NCI-H82 (cell line): ENCODE data around the gene EFNB2.

Experiments used
- DNase-seq: peaks from one replicate; lab custom pipeline; 2025; lab: John Stamatoyannopoulos, UW

Gene EFNB2

GRCh38 chr13:106550570-106551135, 15.2 kb upstream of the EFNB2 start:
- no peak for DNase-seq

GRCh38 chr13:106548064-106548696, 12.7 kb upstream of the EFNB2 start:
- DNase-seq: no peak

GRCh38 chr13:106541826-106542225, 6.4 kb upstream of the EFNB2 start:
- no peak for DNase-seq

GRCh38 chr13:106540613-106541012, 5.2 kb upstream of the EFNB2 start:
- no peak for DNase-seq

- no peak for DNase-seq
Observed at GRCh38 chr13:106537521-106537920, 2.1 kb upstream of the EFNB2 start.

- peak; percentile 97 for DNase-seq
Observed at GRCh38 chr13:106536244-106537034, 977 bp upstream of the EFNB2 start.

- peak; percentile 69 for DNase-seq
Observed at GRCh38 chr13:106534639-106535551, 567 bp downstream of the EFNB2 start.

GRCh38 chr13:106533943-106534638, 1.4 kb downstream of the EFNB2 start:
- peak; percentile 84 for DNase-seq

GRCh38 chr13:106533101-106533942, 2.1 kb downstream of the EFNB2 start:
- peak; percentile 88 for DNase-seq

- DNase-seq: peak; percentile 83
Observed at GRCh38 chr13:106532111-106532929, 3.1 kb downstream of the EFNB2 start.

GRCh38 chr13:106530980-106531481, 4.4 kb downstream of the EFNB2 start:
- peak; percentile 79 for DNase-seq

- peak; percentile 43 for DNase-seq
Observed at GRCh38 chr13:106530171-106530851, 5.2 kb downstream of the EFNB2 start.

GRCh38 chr13:106529415-106530170, 5.9 kb downstream of the EFNB2 start:
- peak; percentile 93 for DNase-seq

- DNase-seq: peak; percentile 95
Observed at GRCh38 chr13:106528718-106529414, 6.6 kb downstream of the EFNB2 start.

- peak; percentile 34 for DNase-seq
Observed at GRCh38 chr13:106527826-106528225, 7.6 kb downstream of the EFNB2 start.

GRCh38 chr13:106527445-106527801, 8.0 kb downstream of the EFNB2 start:
- no peak for DNase-seq

- no peak for DNase-seq
Observed at GRCh38 chr13:106526738-106527444, 8.6 kb downstream of the EFNB2 start.
